DOHH2 (cell line): ENCODE results near the gene SETMAR.

Experiments
- EZH2phosphoT487 ChIP-seq: fragments of 200-600 bp; sonication (generic); IDR thresholded peaks from 2 replicates; pipeline ENCODE4 v1.6.1; 2017; ENCODE audit warnings: borderline replicate concordance, mild to moderate bottlenecking, antibody characterized with exemption, low read length, moderate library complexity, mixed read lengths
- TF ChIP-seq, protein P1 (sequence below): fragments of 200-600 bp; sonication (generic); IDR thresholded peaks from one replicate; pipeline ENCODE4 v1.5.1; 2014; ENCODE audit warnings: antibody characterized with exemption, mild to moderate bottlenecking, low read depth, low read length; ENCODE audit not compliant: poor library complexity, severe bottlenecking

DNA sequence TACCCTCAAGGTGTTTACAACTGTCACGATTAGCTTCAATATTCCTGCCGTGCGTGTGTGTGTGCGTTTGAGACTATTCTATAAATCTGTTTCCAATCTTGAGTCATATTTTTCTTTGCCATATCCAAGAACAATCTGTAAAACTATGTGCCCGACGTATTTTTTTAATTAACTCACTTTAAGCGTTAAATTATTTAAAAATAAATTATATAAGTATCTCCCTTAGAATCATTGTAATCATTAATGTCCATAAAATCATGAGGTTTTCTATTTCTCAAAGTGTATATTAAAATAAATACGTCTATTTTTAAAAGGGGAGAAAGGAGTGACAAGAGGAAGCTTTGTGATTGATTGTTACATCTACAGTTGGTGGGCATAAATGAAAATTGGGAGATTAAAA lies 2.9 kb downstream of the SETMAR start:
- TF ChIP-seq, protein P1, sequence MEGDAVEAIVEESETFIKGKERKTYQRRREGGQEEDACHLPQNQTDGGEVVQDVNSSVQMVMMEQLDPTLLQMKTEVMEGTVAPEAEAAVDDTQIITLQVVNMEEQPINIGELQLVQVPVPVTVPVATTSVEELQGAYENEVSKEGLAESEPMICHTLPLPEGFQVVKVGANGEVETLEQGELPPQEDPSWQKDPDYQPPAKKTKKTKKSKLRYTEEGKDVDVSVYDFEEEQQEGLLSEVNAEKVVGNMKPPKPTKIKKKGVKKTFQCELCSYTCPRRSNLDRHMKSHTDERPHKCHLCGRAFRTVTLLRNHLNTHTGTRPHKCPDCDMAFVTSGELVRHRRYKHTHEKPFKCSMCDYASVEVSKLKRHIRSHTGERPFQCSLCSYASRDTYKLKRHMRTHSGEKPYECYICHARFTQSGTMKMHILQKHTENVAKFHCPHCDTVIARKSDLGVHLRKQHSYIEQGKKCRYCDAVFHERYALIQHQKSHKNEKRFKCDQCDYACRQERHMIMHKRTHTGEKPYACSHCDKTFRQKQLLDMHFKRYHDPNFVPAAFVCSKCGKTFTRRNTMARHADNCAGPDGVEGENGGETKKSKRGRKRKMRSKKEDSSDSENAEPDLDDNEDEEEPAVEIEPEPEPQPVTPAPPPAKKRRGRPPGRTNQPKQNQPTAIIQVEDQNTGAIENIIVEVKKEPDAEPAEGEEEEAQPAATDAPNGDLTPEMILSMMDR, result no peak
- TF ChIP-seq EZH2phosphoT487, result no peak
